ENCODE data around the gene AKAP6.

DNA sequence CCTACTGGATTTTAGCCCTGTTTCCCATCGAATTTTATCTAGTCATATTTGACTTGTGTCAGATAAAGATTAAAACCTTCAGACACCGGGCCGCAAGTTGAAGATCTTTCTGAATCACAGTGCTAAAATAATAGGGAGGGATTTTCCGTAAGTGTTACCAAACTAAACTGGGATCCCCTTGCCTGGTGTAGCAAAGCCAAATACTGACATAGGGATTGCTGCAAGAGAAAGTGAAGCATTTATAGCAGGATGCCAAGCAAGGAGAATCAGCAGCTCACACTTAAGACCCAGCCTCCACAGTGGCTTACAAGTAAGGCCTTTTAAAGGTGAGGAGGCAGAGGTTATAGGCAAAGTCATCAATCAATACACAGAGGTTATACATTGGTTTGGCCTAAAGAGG lies 147.4 kb downstream of the AKAP6 start:
- TF ChIP-seq, protein P1, sequence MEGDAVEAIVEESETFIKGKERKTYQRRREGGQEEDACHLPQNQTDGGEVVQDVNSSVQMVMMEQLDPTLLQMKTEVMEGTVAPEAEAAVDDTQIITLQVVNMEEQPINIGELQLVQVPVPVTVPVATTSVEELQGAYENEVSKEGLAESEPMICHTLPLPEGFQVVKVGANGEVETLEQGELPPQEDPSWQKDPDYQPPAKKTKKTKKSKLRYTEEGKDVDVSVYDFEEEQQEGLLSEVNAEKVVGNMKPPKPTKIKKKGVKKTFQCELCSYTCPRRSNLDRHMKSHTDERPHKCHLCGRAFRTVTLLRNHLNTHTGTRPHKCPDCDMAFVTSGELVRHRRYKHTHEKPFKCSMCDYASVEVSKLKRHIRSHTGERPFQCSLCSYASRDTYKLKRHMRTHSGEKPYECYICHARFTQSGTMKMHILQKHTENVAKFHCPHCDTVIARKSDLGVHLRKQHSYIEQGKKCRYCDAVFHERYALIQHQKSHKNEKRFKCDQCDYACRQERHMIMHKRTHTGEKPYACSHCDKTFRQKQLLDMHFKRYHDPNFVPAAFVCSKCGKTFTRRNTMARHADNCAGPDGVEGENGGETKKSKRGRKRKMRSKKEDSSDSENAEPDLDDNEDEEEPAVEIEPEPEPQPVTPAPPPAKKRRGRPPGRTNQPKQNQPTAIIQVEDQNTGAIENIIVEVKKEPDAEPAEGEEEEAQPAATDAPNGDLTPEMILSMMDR (IDR thresholded peaks at IDR 0.05) = no peak
- TF ChIP-seq POLR2A (IDR thresholded peaks at IDR 0.05) = no peak

Measured in adrenal gland (tissue), 5 donors.